ENCODE results near the gene RBM17. TPM values are rescaled to one million over a fixed set of nuclear protein-coding genes. Genes with fewer than 3 reads are reported as not detected.

Gene RBM17
- total and polyA plus RNA-seq, 2 of the 4 experiments (the other 2 are of a cell fraction), result 24.6 to 56.7 TPM

DNA sequence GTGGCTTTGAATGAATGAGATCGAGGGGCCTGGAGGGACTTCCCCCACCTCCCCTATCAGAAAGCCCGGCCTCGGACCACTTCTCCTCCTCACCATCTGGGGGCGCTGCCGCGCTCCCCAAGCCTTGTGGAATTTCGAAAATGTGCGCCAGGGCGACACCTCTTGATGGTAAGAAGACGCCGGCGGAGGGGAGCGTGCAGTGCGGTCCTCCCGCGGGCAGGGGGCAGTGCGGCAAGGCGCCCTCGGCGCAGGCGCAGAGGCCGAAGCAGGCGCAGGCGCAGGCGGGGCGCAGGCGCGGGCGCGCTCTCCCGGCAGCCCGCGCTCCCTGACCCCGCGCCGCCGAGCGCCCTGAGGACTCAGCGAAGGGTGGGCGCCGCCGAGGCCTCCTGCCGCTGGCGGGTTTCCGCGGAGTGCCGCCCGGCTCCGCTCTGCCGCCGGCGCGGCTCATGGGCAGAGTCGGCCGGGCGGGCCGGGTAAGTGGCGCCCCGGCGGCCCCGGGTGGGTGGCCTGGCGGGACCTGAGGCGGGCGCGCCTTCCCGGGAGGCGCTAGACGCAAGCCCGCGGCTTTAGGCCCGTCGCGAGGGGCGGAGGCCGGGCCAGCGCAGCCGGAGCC lies at the start of gene RBM17 (continued):
- peak; percentile 70 for TF ChIP-seq SMC3 (IDR thresholded peaks at IDR 0.05; ENCODE audit: low read depth, low read length)
- TF ChIP-seq POLR2A (IDR thresholded peaks at IDR 0.05; ENCODE audit: low read depth, low read length), result peak; percentile 50; the same call in 1 of the 2 replicates

GRCh38 chr10:6039711-6040110 lies 49.1 kb upstream of the RBM17 start:
- Histone ChIP-seq H3K27me3 (ENCODE audit: control insufficient read depth, insufficient read depth, low read length) (peaks cover 42% of the 10 kb centered on the region), H2BK20ac (ENCODE audit: low read depth, low read length) (no peak overlapping the region), H3K36me3 (ENCODE audit: control insufficient read depth, insufficient read depth, low read length) (no peaks in the 10 kb centered on the region), H3K4me1 (ENCODE audit: control insufficient read depth, insufficient read depth, low read length) (no peaks in the 10 kb centered on the region), H3K4me3 (ENCODE audit: insufficient read depth, low read depth, low read length) (no peak overlapping the region), H3K56ac (ENCODE audit: extremely low read depth, insufficient read depth, low read length) (no peak overlapping the region), H3K18ac (ENCODE audit: low read depth, low read length) (no peak overlapping the region), H3K79me1 (ENCODE audit: low read depth in 1 of 2, low read length in 2 of 2) (no peaks in the 10 kb centered on the region), H2AFZ (replicated peaks; ENCODE audit: low read length, poor library complexity) (no peak overlapping the region), H3K9me3 (ENCODE audit: control insufficient read depth, insufficient read depth, low read length) (no peaks in the 10 kb centered on the region; the same call in 1 of the 2 replicates), H3K9me1 (ENCODE audit: insufficient read depth, low read length) (no peaks in the 10 kb centered on the region), H3K9ac (ENCODE audit: low read depth, low read length) (no peak overlapping the region), H4K8ac (ENCODE audit: low read depth in 2 of 2, low read length in 2 of 2) (no peak overlapping the region), H2BK120ac (ENCODE audit: low read depth, low read length) (no peak overlapping the region), H3K23ac (ENCODE audit: low read depth, low read length) (no peak overlapping the region), H3K27ac (ENCODE audit: insufficient read depth, low read length) (no peak overlapping the region), H2BK15ac (ENCODE audit: low read depth, low read length) (no peak overlapping the region), H2BK5ac (ENCODE audit: low read depth, low read length, poor library complexity, severe bottlenecking) (no peak overlapping the region), H4K20me1 (ENCODE audit: insufficient read depth, low read length) (no peaks in the 10 kb centered on the region), H3K4me2 (ENCODE audit: low read depth, low read length) (no peak overlapping the region), H3K4ac (ENCODE audit: low read depth, low read length) (no peak overlapping the region), H2AK5ac (ENCODE audit: low read depth, low read length) (no peak overlapping the region), H3K14ac (replicated peaks; ENCODE audit: low read depth, low read length) (no peak overlapping the region), H4K91ac (ENCODE audit: insufficient read depth, low read depth, low read length) (no peak overlapping the region), H2AK9ac (replicated peaks; ENCODE audit: low read depth, low read length, poor library complexity) (no peak overlapping the region), H4K5ac (ENCODE audit: low read depth, low read length) (no peak overlapping the region)
- ATAC-seq (ENCODE audit: low read depth) (no peak), DNase-seq (no peak)
- intact Hi-C loops (cut with micrococcal nuclease) (no loop called here), in situ Hi-C loops (cut with MboI; ENCODE audit: low sequenced_read_pairs) (no loop called here), dilution Hi-C loops (cut with HindIII; ENCODE audit: low sequenced_read_pairs, unreplicated experiment) (no loop called here)
- BruUV-seq (replicated peaks), result no TSS peak
- TF ChIP-seq USF2 (IDR thresholded peaks at IDR 0.05; ENCODE audit: low read depth, low read length), result no peak
- TF ChIP-seq MXI1 (IDR thresholded peaks at IDR 0.05; ENCODE audit: borderline replicate concordance, low read depth, low read length), result no peak
- TF ChIP-seq POLR2A (IDR thresholded peaks at IDR 0.05; ENCODE audit: low read depth, low read length), result no peak
- no peak for TF ChIP-seq BHLHE40 (IDR thresholded peaks at IDR 0.05; ENCODE audit: low read depth, low read length)
- no peak for TF ChIP-seq ELK1 (IDR thresholded peaks at IDR 0.05; ENCODE audit: borderline replicate concordance, low read depth, low read length)
- TF ChIP-seq, protein P1, sequence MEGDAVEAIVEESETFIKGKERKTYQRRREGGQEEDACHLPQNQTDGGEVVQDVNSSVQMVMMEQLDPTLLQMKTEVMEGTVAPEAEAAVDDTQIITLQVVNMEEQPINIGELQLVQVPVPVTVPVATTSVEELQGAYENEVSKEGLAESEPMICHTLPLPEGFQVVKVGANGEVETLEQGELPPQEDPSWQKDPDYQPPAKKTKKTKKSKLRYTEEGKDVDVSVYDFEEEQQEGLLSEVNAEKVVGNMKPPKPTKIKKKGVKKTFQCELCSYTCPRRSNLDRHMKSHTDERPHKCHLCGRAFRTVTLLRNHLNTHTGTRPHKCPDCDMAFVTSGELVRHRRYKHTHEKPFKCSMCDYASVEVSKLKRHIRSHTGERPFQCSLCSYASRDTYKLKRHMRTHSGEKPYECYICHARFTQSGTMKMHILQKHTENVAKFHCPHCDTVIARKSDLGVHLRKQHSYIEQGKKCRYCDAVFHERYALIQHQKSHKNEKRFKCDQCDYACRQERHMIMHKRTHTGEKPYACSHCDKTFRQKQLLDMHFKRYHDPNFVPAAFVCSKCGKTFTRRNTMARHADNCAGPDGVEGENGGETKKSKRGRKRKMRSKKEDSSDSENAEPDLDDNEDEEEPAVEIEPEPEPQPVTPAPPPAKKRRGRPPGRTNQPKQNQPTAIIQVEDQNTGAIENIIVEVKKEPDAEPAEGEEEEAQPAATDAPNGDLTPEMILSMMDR (conservative IDR thresholded peaks at IDR 0.05; ENCODE audit: low read depth, low read length), result no peak
- no peak for TF ChIP-seq NFE2L2 (IDR thresholded peaks at IDR 0.05; ENCODE audit: low read depth, low read length)
- no peak for TF ChIP-seq CHD1 (IDR thresholded peaks at IDR 0.05; ENCODE audit: low read depth, low read length)
- WGBS, 2 experiments (ENCODE audit: extremely low coverage in 2 of 2, insufficient read length in 1 of 2), result 54% methylated on average over 4 of the region's 4 CpGs; no CpG with 5 or more reads in 1 of the 2 experiments
- ChIA-PET CTCF (no interaction called here), POLR2A (ENCODE audit: unreplicated experiment) (no interaction called here)

All from IMR-90 (cell line).